ENCODE results near the gene RAP1GAP2.
"Not testable (repeated sequence)": the region's sequence is repeated elsewhere in the genome, so short reads cannot be mapped to it uniquely, and the experiment has no call there.

The RAP1GAP2 gene

GRCh38 chr17:2964028-2964356 lies 167.8 kb downstream of the RAP1GAP2 start:
- no peak for DNase-seq (ENCODE audit: extremely low read depth in 1 of 2, low read depth in 1 of 2)

GRCh38 chr17:2964370-2964769 lies 168.1 kb downstream of the RAP1GAP2 start:
- no peak for DNase-seq (ENCODE audit: extremely low read depth in 1 of 2, low read depth in 1 of 2)

- no peak for DNase-seq (ENCODE audit: extremely low read depth in 1 of 2, low read depth in 1 of 2)
Observed at GRCh38 chr17:2964831-2965230, 168.6 kb downstream of the RAP1GAP2 start.

GRCh38 chr17:2965621-2966595 lies 169.7 kb downstream of the RAP1GAP2 start:
- no peak for DNase-seq (ENCODE audit: extremely low read depth in 1 of 2, low read depth in 1 of 2)

GRCh38 chr17:2967515-2967914 lies 171.3 kb downstream of the RAP1GAP2 start:
- DNase-seq (ENCODE audit: extremely low read depth in 1 of 2, low read depth in 1 of 2): no peak

- DNase-seq (ENCODE audit: extremely low read depth in 1 of 2, low read depth in 1 of 2): no peak
Observed at GRCh38 chr17:2971851-2972250, 175.6 kb downstream of the RAP1GAP2 start.

GRCh38 chr17:2972749-2973148 lies 176.5 kb downstream of the RAP1GAP2 start:
- DNase-seq (ENCODE audit: extremely low read depth in 1 of 2, low read depth in 1 of 2): no peak

- DNase-seq (ENCODE audit: extremely low read depth in 1 of 2, low read depth in 1 of 2): no peak
Observed at GRCh38 chr17:2974347-2974746, 178.1 kb downstream of the RAP1GAP2 start.

GRCh38 chr17:2975469-2975958 lies 179.3 kb downstream of the RAP1GAP2 start:
- no peak for DNase-seq (ENCODE audit: extremely low read depth in 1 of 2, low read depth in 1 of 2)

- DNase-seq (ENCODE audit: extremely low read depth in 1 of 2, low read depth in 1 of 2): no peak
Observed at GRCh38 chr17:2977157-2977556, 180.9 kb downstream of the RAP1GAP2 start.

GRCh38 chr17:2978116-2978515 lies 181.9 kb downstream of the RAP1GAP2 start:
- no peak for DNase-seq (ENCODE audit: extremely low read depth in 1 of 2, low read depth in 1 of 2)

GRCh38 chr17:2978991-2979390 lies 182.8 kb downstream of the RAP1GAP2 start:
- no peak for DNase-seq (ENCODE audit: extremely low read depth in 1 of 2, low read depth in 1 of 2)

GRCh38 chr17:2980211-2980903 lies 184.1 kb downstream of the RAP1GAP2 start:
- no peak for DNase-seq (ENCODE audit: extremely low read depth in 1 of 2, low read depth in 1 of 2)

- no peak for DNase-seq (ENCODE audit: extremely low read depth in 1 of 2, low read depth in 1 of 2)
Observed at GRCh38 chr17:2980904-2981246, 184.6 kb downstream of the RAP1GAP2 start.

GRCh38 chr17:2981325-2981724 lies 185.1 kb downstream of the RAP1GAP2 start:
- DNase-seq (ENCODE audit: extremely low read depth in 1 of 2, low read depth in 1 of 2): no peak

- DNase-seq (ENCODE audit: extremely low read depth in 1 of 2, low read depth in 1 of 2): no peak
Observed at GRCh38 chr17:2982854-2983253, 186.6 kb downstream of the RAP1GAP2 start.

- no peak for DNase-seq (ENCODE audit: extremely low read depth in 1 of 2, low read depth in 1 of 2)
Observed at GRCh38 chr17:2983255-2983654, 187.0 kb downstream of the RAP1GAP2 start.

- DNase-seq (ENCODE audit: extremely low read depth in 1 of 2, low read depth in 1 of 2): no peak
Observed at GRCh38 chr17:2985318-2985717, 189.1 kb downstream of the RAP1GAP2 start.

GRCh38 chr17:2986925-2987324 lies 190.7 kb downstream of the RAP1GAP2 start:
- DNase-seq (ENCODE audit: extremely low read depth in 1 of 2, low read depth in 1 of 2): no peak

- not testable (repeated sequence) for DNase-seq (ENCODE audit: extremely low read depth in 1 of 2, low read depth in 1 of 2)
Observed at GRCh38 chr17:2989396-2989795, 193.2 kb downstream of the RAP1GAP2 start.

- no peak for DNase-seq (ENCODE audit: extremely low read depth in 1 of 2, low read depth in 1 of 2)
Observed at GRCh38 chr17:2989855-2990254, 193.6 kb downstream of the RAP1GAP2 start.

GRCh38 chr17:2990396-2990795 lies 194.2 kb downstream of the RAP1GAP2 start:
- DNase-seq (ENCODE audit: extremely low read depth in 1 of 2, low read depth in 1 of 2): no peak

Measured in activated CD8-positive, alpha-beta memory T cell treated with anti-CD3 and anti-CD28 coated beads for 1 hour (primary cell).